Stimulated activated CD4-positive, alpha-beta T cell treated with anti-CD3 and anti-CD28 coated beads, TNF-alpha, amount 100 ng/mL, for 1 hour (primary cell): Measurements from ENCODE around the gene PLEKHG2.
A peak's percentile ranks its signal among the peaks of the same experiment; 100 is the strongest.

Source experiments
- DNase-seq, 3 donors: peaks; one replicate each; pipeline ENCODE4 v3.0.0-alpha.2; 2020; ENCODE audit warnings: low read depth in 3 of 3, low spot score in 1 of 3

PLEKHG2 gene

DNA sequence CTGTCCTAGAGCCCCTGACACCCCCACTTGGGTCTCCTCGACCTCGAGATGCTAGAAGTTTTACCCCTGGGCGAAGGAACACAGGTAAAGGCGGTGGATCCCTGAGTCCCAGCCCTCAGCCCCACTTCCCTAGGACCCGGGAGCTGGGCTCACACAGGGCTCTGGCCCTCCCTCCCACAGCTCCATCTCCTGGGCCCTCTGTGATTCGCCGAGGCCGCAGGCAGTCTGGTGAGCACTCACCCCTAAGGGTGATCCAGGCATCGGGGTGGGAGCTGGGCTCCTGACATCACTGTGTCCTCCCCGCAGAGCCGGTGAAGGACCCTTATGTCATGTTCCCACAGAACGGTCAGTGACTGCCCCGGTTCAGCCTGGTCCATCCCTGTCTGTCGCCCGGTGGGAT is 8.3 kb downstream of the PLEKHG2 start:
- DNase-seq: no peak

DNA sequence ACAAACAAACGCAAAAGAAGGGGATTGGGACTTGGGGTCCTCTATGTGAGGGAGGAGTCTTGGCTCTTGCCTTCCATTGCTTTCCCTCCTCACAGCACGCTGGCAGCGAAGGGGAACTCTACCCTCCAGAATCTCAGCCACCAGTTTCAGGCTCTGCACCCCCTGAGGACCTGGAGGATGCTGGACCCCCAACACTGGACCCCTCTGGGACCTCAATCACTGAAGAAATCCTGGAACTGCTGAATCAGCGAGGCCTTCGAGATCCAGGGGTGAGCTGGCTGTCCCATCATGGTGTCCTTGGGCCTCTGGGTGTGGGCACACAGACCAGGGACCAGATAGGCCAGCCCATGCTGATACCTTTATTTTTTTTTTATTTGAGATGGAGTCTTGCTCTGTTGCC is 9.6 kb downstream of the PLEKHG2 start:
- no peak for DNase-seq

DNA sequence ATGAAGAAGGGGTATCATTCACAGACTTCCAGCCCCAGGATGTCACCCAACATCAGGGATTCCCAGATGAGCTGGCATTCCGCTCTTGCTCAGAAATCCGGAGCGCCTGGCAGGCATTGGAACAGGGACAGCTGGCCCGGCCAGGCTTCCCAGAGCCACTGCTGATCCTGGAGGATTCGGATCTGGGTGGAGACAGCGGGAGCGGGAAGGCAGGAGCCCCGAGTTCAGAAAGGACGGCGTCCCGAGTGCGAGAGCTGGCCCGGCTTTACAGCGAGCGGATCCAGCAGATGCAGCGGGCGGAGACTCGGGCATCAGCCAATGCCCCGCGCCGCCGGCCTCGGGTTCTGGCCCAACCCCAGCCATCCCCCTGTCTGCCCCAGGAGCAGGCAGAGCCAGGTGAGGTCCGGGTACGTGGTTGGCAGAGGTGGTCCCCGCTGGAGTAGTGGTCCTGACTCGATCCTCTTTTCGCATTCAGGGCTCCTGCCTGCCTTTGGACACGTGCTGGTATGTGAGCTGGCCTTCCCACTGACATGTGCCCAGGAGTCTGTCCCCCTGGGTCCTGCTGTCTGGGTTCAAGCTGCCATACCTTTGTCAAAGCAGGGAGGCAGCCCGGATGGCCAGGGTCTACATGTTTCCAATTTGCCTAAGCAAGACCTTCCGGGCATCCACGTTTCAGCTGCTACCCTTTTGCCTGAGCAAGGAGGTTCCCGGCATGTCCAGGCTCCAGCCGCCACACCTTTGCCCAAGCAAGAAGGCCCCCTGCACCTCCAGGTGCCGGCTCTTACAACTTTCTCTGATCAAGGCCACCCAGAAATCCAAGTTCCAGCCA is 11.0 kb downstream of the PLEKHG2 start:
- DNase-seq: no peak

DNA sequence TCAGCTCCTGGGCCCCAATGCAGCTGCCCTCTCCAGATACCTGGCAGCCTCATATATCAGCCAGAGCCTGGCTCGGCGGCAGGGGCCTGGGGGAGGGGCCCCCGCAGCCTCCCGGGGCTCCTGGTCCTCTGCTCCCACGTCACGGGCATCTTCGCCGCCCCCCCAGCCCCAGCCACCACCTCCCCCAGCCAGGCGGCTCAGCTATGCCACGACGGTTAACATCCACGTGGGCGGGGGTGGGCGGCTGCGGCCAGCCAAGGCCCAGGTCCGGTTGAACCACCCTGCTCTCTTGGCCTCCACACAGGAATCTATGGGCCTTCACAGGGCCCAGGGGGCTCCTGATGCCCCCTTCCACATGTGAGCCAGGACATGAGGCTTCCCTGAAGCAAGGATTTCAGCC is 12.5 kb downstream of the PLEKHG2 start:
- no peak for DNase-seq

DNA sequence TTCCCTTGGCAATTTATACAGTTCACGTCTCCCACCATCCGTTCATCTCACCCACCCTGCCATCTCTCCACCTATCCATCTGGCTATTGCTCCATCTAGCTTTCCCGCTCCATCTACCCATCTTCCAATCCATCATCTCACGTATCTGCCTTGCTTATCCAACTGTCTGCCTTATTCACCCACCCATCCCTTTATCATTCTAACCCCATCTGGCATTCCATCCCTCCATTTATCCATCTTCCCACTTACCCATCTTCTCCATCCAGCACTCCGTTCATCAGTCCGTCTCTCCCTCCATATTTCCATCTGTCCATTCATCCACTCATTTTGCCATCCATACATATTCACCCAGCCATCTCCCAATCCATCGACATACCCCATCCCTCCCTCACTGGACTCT is 13.3 kb downstream of the PLEKHG2 start:
- no peak for DNase-seq

DNA sequence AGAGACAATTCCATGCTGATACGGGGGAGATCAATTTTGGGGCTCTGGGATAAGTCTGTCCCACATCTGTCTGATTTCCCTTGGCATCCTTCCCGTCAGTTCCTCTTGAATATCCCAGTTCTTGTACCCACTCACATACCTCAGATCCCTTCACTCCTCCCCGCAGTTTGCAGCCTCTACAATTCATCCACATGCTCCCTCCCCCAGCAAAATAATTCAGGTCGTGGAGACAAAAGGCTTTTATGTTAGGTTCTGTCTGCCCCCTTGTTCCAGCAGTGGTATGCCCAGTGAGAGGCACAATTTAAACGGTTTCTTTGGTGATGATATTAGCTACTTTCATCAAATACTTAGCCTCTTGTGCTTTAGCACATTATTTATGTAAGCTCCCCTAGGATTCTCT is 13.7 kb downstream of the PLEKHG2 start:
- no peak for DNase-seq

DNA sequence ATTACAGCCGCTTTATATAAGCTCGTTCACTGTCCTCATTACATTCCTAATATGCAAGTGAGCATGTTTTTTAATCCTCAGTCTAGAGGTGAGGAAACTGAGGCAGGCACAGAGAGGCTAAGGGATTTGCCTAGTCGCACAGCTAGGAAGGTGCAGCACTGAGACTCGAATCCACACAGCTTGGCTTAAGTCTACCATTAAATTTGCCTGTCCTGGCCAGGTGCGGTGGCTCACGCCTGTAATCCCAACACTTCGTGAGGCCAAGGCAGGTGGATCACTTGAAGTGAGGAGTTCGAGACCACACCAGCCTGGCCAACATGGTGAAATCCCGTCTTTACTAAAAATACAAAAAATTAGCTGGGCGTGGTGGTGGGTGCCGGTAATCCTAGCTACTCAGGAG is 15.2 kb downstream of the PLEKHG2 start:
- DNase-seq: no peak

DNA sequence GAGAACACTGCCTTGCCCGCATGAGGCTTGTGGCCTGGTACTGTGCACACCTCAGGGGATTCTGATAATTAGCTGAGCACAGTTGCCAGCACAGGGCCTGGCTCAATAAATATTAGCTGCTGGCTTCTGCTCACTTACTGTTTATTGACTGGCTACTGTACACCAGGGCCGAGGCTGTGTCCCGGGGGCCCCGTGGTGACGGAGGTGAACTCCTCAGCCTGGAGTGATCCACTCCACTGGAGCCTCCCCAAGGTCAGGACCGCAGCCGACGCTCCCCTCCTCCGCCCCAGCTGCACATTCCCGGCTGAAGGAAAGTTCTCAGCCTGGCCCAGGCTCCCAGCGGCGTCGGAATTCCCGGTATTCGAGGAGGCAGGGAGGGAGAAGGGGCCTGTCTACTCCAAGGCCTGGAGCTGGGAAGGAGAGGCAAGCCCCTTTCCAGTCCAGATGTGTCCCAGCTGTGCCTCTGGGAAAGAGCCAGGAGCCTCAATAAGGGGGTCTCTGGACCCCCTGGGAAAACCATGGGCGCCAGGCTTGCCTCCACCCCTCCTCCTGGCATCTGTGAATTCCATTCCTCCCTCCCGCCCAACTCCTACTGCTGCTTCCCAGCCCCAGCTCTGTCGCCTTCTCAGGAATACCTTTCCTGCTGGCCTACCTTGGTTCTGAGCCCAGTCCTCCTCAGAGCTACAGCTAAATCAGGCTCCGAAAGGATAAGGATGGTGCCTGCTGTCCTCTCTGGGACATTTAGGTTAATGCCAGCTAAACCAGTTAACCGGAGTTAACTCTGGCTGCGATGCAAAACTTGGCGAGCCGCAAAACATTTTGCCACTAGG is 16.0 kb downstream of the PLEKHG2 start:
- no peak for DNase-seq

DNA sequence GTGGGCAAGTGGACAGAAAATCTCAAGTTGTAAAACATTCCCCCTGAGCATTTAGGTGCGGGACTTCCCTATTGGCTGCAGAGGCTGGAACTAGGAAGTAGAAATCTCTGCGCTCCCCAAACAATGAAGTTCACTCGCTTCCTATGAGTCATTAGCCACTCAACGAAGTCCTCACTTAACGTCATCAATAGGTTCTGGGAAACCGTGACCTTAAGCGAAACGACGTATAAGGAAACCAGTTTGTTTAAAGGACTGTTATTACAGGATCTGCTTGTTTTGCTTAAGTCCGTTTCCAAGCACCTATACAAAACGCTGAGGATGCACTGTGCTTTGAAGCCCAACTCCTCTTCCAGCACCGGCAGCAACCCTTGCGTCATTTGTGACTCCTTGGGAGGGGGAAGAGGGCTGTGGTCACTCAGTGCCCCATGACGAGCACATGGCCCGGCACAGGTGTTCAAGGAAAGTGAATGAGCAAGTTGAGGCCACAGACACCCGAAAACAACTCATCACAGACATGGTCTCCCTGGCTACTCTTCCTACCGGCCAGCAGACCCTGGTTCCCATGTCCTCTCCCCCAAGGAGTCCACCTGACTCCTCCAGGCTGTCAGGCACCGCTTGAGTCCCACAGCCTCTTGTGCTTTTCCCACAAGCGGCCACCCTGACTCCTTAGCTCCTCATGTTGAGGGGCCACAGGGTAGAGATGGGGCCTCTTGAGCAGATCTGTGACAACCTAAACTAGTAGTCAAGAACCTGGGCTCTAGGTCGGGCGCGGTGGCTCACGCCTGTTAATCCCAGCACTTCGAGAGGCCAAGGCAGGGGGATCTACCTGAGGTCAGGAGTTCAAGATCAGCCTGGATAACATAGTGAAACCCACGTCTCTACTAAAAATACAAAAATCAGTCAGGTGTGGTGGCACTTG is 18.5 kb downstream of the PLEKHG2 start:
- DNase-seq: no peak

DNA sequence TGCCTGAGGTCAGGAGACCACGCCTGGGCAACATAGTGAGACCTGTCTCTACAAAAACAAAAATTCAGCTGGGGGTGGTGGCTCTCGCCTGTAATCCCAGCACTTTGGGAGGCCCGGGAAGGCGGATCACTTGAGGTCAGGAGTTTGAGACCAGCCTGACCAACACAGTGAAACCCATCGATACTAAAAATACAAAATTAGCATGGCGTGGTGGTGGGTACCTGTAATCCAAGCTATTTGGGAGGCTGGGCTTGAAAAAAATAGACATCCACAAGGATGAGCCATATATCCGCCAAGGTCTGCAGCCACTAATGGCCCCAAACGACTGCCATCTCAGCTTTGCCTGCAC is 20.2 kb downstream of the PLEKHG2 start:
- no peak for DNase-seq

DNA sequence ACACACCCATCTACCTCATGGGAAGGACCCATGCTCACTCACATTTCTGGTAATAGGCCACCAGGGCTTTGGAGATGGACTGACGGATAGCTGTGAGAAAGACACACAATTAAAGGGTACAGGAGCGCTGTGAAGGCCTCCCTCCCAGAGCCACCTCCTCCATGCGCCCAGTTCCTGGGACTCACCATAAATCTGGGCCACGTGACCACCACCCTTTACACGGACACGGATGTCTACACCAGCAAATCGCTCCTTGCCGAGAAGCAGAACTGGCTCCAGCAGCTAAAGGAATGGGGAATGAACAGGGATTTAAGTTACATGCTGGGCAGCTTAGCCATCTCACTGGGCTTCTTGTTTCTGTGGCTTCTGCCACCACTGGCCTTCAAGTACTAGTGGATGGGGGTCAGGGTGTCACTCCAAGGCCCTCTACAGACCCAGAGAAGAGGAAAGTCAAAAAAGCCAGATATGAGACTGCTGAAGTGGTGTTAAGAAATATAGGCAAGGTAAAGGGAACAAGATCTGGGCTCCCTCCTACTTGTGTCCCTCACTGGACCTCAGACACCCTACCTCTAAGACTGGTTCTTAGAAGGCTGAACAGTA is 21.1 kb downstream of the PLEKHG2 start:
- DNase-seq: no peak

DNA sequence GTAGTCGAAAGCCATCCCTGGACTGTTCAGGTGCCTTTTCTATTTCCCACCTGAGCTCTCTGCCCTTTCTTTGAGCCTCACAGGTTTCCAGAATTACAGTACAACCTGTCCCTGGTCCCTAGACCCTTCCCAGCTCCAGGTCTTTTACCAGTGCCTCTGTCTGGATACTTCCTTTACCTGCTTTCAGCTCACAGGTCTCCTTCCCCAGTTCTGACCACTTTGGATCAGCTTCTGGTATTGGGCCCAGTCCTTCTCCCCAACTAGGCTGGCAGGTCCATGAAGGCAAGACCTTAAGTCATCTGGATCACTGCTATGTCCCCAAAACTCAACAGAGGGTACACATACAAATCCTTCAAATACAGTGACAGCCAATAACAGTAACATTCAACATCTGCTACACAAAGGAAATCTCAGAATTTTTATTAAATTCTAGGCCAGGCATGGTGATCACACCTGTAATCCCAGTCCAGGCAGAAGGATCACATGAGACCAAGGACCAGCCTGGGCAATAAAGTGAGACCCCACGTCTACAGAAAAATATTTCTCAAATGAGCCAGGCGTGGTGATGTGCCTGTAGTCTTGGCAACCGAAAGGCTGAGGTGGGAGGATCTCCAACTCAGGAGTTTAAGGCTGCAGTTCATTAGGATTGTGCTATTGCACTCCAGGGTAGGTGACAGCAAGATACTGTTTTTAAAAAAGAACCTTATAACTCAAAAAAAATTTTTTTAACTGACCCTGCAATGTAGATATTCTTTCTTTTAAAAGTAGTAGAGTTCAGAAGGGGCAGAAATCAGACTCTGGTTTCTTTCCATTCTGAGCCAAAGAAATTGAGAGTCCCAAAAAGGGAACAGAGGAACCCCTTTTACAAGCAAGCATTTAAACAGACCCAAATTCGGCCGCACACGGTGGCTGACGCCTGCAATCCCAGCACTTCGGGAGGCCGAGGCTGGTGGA is 21.9 kb downstream of the PLEKHG2 start:
- DNase-seq: no peak

DNA sequence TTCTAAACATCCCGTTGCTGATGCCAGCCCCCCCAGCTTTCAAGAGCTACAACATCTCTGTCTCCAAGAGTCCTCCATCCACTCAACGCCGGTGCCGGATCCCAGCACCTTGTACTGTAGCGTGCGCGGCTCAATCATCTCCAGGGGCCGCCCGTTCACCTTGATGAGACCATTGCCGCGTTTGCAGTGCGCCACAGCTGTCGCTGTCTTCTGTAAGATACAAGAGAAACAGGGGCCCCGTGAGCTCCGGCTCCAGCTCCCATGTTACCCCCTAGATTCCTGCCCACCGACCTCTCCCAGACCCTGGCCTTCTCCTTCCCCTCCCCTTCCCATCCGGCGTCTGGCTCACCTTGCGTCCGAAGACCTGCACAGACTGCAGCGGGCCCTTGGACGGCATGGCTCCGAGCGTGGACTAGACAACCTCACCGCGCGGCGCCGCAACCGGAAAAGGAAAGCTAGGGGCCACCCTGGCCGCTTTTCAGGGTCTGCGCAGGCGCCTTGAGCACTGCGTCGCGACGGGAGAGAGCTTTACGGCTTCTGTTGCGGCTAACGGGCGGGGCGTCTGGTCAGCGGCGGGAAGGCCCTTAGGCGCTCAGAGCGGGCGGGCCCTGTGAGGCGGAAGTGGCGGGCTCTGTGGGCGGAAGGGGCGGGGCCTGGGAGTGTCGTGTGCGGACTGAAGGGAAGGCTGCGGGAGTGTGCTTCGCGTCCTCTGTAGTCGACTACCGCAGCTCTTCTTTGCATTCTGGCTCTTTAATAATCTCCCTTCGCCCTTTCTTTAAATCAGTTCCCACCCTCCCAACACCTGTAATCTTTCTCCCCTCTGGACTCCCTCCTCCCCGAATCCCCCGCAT is 23.3 kb downstream of the PLEKHG2 start, which contains the start of gene RPS16:
Gene RPS16, minus strand, starts transcription at position 451 of the 851 bp plus-strand sequence. Its CDS starts 54 bp downstream, at position 397.
- peak; percentile 98 to 99 (median 99) for DNase-seq

DNA sequence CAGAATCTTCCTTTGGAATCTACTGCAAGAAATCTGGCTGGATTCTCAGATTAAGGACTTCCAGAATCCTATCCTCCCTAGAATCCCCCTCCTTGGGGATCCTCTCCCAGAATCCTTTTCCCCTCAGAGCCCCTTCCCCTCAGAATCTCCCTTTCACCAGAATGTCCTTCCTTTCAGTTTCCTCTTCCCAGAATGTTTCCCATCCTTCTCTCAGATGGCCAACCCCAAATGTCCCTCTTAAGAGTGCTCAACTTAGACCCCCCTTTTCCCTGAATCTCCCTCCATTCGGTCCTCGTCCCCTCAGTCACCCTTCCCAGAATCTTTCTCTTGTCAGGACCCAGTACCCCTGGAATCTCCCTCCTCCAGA is 23.9 kb downstream of the PLEKHG2 start:
- no peak for DNase-seq

DNA sequence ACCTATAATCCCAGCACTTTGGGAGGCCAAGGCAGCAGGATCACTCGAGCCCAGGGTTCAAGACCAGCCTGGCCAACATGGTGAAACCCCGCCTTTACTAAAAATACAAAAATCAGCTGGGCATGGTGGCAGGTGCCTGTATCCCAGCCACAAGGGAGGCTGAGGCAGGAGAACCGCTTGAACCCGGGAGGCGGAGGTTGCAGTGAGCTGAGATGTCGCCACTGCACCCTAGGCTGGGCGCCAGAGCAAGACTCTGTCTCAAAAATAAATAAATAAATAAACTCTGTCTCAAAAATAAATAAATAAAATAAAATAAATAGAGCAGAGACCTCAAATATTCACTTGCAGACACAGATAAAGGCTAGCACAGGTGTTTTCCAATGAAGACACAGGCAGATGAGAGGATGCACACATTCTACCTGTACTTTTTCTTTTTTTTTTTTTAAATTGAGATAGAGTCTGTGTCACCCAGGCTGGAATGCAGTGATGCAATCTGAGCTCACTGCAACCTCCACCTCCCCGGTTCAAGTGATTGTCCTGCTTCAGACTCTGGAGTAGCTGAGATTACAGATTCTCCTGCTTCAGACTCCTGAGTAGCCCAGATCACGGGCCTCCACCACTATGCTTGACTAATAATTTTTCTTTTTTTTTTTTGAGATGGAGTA is 25.9 kb downstream of the PLEKHG2 start:
- DNase-seq: no peak

DNA sequence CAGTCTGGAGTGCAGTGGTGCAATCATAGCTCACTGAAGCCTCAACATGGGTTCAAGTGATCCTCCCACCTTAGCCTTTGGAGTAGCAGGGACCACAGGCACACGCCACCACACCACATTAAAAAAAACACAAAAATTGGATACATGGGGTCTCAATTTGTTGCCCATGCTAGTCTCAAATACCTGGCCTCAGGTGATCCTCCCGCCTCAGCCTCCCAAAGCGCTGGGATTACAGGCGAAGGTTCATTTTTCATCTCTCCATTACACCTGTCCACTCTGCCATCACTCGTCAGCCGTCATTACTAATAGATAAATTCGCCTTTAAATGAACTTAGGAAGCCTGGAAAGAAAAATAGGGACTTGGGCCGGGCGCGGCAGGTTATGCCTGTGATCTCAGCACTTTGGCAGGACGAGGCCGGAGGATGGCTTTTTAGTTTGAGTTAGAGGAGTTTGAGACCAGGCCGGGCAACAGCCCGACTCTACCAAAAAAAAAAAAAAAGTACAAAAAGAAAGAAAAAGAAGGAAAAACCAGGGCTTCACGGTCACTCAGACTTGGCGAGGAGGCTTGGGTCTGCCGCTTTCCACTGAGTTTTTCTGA is 32.2 kb downstream of the PLEKHG2 start:
- no peak for DNase-seq

DNA sequence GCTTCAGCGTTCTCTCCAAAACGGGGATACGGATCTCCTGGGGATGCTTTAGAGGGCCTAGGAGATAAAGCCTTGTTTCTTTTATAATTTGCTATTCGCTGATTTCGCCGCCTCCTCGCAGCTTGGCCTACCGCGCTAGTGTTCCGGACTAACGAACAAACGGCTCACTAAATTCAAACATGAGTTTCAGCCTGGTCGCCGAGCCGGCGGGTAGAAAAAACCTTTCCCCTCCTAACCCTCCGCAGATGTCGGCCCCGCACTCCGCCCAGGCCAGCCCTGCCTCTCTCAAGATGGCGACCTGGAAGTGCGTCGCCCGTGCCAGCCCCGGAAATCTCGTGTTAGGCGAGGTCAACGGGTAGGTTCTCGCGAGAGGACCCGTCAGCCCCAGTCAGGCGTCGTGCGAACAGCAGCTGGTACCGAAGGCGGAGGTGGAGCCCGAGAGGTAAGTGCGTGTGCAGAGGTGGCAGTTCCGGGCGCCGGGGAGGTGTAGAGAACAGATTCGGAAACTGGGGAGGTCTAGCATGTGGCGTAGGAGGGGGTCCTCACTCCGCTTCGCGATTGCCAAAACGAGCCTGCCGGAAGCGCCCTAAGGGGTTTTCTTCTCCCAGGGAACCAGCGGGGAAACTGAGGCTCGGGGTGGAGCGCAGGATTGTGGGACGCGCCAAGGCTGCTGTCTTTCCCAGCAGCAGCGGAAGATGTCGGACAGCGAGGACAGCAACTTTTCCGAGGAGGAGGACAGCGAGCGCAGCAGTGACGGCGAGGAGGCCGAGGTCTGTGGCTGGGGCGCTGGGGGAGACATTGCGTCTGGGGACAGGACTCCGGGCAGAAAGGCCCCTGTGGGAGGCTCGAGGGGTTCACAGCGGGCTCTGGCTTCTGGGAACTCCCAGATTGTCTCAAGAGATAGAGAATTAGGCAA is 33.0 kb downstream of the PLEKHG2 start, which contains the start of gene SUPT5H:
Gene SUPT5H, plus strand, starts transcription at position 387 of the 916 bp plus-strand sequence. Its CDS starts 309 bp downstream, at position 696.
- DNase-seq: peak; percentile 87 to 96 (median 94)
